Right hindlimb (tissue), 1 donor: ENCODE data around the gene HES1.
"Not testable (repeated sequence)": the region's sequence is repeated elsewhere in the genome, so short reads cannot be mapped to it uniquely, and the experiment has no call there.

Experiments
- DNase-seq: peaks from one replicate; pipeline ENCODE4 v3.0.0-alpha.2; 2018

The HES1 gene

DNA sequence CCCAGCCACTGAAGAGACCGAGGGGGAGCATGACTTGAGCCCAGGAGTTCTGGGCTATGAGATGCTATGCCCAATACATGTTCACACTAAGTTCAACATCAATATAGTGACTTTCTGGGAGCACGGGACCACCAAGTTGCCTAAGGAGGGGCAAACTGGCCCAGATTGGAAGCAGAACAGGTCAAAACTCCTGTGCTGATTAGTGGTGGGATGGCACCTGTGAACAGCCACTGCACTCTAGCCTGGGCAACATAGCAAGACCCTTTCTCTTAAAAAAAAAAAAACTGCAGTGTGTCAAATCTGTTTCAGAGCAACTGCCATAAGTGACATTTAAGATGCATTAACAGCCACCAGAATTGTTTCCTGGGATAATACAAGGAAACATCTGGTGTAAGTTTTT, 9.8 kb downstream of the HES1 start:
- no peak for DNase-seq

DNA sequence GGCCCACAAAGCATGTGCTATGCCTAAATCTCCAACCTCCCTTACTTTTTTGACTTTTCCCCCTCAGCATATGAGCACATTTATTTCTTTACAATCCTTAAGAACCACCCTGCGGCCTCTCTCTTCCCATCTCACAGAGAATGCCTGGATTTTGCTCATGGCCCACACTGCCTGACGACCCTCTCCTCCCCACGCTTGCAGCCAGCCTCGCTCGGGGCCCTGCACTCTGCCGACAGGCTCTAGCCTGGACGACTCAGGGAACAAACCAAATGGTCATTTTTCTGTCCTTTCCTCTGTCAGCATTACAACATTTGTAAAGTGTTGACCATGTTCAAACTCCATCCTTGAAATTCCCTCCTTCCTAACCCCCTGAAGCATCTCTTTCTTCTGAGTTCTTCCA, 11.7 kb downstream of the HES1 start:
- no peak for DNase-seq

DNA sequence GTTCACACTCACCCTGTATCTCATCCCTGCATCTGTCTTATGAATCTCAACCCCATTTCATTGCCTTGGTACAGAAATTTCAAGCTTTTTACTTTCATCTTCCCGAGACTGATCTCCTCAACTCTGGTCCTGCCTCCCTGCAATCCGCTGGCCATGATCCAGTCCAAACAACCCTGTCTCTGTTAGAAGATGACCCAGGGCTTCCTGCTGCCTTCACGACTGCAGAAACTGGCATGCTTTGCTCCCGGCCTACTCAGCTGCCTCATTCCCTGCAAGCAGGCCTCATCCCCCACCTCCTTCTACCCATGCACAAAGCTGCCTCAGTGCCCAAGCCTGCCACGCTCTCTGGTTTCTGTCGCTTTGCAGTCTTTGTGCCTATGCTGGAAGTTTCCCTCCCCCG, 12.4 kb downstream of the HES1 start:
- DNase-seq = no peak

DNA sequence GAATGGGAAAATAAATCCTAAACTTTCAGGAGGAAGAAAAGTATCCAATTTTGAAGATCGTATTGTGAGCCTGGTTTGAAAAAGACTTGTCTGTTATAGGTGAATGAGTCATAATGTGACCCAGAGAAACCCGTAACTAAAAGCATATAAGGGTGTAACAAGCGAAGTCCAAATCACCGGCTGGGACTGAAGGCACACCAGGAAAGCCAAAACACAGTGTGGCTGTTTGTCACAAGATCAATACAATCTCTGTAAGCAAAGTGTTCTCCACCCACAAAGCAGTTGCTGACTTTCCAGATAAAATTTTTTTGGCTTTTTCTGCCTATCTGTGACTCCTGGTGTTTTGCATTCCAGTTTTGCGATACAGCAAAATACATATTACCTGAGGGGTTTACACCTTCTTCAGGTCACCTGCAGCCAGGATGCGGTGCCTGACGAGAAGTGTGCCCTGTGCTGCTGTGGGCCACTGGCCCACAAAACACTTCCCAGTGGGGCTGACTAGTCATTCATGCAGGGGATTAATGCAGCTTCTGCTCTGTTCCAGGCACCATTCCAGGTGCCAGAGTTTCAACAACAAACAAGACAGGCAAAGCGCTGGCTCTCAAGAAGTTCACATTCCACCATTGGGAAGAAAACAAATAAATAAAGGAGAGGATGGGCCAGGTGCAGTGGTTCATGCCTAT, 14.4 kb downstream of the HES1 start:
- no peak for DNase-seq

DNA sequence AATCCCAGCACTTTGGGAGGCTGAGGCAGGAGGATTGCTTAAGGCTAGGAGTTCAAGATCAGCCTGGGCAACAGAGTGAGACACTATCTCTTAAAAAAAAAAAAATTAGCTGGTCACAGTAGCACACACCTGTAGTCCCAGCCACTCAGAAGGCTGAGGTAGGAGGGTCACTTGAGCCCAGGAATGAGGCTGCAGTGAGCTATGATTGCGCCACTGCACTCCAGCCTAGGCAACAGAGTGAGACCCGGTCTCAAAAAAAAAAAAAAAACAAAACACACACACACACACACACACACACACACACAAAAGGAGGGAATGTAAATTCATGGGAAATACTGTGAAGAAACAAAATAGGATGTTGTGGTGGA, 15.0 kb downstream of the HES1 start:
- not testable (repeated sequence) for DNase-seq

DNA sequence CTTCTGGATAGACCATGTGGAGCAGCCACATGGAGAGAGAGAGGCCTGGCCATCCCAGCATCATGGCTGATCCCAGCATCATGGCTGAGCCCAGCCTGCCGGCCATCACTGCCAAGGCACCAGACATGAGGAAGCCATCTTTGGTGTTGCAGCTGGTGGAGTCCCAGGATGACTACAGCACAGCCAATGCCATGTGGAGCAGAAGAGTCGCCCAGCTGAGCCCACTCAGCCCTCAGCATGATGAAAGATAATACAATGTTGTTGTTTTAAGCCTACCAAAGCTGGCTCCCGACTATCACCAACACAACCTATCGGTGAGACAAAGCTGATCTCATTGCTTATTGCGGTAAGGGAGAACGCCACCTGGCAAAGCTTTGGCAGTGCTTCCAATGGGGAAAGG, 18.4 kb downstream of the HES1 start:
- no peak for DNase-seq

DNA sequence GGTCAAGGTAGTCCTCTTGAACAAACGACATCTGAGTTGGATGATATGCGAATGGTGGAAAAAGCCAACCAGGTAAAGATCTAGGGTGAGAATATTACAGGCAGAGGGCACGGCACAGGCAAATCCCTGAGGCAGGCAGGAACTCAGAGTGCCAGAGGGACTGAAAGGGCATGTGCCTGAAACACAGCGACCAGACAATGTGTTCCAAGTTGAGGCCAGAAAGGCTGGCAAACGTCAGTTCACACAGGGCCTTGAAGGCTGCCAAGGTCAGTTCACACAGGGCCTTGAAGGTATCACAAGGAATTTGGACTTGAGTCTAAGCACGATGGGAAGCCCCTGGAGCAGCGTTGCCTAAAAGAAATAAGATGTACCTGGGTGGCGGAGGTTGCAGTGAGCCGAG, 20.1 kb downstream of the HES1 start:
- DNase-seq = no peak

DNA sequence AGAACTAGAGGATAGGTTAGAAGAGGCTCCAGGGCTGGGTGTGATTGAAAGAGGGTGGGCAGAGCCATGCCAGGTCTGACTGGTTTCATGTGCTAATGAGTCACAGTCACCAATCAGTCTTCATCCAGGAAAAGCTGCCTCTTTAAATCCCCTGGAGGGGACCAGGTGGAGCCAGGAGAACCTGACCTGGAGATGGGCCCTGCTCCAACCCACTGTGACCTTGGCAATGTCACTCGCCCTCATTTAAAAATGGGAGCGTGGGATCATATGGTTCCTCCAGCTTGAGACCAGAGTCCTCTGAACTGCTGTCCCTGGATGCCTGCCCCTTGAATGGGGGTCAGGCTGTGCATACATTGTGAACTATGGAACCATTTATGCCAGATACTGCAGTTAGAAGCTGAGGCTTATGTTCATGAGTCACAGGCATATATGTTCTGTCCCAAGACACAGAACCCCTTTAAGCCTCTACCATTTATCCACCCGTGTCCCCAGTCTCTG, 23.0 kb downstream of the HES1 start:
- DNase-seq = no peak

DNA sequence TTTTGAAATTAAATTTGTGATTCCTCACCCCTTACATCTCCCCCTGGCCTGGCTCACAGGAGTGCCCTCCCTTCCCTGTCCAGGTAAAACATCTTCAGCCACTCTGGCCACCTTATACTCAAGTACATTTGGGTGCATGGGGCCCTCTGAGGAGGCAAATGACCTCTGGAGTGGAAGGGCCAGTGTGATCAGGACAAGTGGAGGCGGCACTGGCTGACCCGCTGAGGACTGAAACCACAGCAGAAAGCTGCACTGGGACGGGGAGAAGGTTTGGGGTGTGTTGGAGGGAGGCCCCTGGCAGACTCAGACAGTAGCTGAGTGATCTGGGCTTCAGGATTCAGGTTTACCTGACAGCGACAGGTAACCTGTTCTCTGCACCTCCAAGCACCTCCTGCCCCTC, 24.2 kb downstream of the HES1 start:
- no peak for DNase-seq

DNA sequence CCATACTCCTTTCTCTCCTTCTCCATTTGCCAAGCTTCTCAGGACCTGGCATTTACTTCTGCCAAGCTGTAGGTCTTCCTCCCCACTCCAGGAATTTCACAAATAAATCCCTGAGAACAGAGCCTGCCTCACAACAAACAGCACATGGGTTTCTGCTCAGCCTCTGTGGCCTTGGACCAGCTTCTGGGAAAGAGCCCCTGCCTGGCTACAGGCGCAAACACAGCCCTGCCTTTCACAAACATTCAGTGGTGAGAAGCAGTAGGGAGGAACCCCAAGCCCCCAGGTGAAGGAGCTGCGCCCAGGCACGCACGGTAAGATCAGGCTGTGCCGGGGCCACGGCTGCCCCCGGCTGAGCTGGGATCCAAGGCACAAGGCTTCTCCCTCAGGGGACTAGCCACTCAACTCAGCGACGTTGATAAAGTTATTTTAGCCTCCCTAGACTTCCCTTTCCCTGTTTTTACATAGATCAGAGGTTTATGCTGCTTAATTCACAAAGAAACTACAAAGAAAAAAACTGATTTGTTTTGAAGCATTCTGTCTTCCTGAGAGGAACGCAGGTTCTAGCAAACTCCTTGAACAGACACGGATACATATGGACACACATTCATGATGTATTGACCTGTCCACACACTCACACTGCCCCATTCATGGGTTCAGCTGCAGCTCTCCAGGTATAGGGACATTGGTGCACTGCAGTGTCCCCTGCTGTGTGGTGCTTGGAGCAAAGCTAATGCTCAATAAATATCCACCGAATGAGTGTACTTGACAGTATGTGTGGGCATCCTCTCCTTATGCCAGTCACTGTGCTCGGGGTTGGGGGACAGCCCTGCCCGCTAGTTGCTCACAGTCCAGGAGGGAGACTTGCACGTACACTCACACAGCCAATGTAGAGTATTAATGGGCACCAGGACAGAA, 25.4 kb downstream of the HES1 start:
- peak; percentile 57 for DNase-seq

DNA sequence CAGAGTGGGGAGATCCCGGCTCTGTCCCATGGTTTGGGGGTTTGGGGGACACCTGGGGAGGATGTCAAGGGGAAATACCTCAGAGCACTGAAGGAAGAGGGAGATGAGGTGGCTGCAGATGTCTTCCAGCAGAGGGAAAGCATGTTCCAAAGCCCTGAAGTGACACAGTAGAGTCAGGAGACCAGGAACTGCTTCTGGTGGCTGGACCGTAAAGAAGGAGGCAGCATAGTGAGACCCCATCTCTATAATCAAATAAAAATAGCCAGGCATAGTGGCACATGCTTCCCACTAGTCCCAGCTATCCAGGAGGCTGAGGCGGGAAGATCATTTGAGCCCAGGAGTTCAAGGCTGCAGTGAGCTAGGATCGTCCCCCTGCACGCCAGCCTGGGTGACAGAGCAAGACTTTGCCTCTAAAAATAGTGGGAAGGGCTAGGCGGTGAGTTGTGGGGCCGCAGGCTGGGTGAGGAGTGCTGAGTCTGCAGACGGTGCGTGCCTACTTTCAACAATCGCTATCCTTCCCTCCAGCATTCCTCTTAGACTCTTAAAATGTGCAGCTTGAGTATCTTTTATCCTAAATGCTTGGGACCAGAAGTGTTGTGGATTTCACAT, 26.2 kb downstream of the HES1 start:
- no peak for DNase-seq

DNA sequence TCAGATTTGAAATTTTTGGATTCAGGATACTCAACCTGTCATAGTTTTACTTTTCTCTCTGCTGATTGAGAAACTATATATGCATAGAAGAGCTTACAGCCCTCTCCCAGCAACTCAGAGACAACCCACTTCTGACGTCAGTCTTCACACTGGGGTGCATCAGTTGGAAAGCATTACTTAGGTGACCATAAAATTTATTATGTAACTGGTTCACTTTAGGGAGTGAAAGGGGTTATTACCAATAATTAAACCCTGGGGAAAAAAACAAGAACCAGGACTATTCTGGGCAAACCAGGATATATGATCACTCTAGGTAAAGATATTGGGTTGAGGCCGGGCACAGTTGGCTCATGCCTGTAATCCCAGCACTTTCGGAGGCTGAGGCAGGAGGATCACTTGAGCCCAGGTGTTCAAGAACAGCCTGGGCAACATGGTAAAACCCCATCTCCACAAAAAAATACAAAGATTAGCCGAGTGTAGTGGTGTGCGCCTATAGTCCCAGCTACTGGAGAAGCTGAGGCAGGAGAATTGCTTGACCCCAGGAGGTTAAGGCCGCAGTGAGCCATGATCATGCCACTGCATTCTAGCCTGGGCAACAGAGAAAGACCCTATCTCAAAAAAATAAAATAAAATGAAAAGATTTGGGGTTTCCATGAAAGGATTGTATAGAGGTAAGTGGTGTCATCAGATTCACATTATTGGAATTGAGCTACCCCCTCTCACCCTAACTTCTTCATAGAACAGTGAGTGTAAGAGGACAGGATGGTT, 27.1 kb downstream of the HES1 start:
- DNase-seq = no peak

DNA sequence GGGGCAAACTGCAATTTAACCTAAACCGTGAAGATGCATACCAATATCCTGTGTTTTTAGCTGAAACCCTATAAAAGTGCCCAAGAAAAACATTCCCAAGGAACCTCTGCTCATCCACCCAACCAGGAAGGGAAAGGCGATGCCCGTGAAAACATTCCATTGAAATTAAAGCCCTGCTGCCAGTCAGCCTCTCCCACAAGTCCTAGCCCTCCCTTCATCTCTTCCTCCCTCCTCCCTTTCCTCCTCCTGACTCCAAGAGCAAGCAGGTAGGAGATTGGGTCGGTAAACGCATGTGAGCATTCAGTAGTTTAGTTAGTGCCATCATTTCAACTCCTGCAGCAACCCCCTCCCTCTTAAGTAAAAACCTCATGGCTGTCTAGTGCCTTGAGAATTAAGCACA, 27.7 kb downstream of the HES1 start:
- no peak for DNase-seq

DNA sequence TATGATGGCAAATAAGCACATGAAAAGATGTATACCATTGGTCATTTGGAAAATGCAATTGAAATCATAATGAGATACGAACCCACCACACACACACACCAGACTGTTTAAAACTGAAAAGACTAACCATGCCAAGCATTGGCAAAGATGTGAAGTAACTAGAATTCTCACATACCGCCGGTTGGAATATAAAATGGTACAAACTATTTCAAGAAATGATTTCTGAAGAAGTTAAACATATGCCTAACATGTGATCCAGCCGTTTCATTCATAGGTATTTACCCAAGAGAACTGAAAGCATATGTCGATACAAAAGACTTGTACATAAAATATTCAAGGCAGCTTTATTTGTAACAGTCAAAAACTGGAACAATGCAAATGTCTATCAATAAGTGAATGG, 28.9 kb downstream of the HES1 start:
- no peak for DNase-seq

DNA sequence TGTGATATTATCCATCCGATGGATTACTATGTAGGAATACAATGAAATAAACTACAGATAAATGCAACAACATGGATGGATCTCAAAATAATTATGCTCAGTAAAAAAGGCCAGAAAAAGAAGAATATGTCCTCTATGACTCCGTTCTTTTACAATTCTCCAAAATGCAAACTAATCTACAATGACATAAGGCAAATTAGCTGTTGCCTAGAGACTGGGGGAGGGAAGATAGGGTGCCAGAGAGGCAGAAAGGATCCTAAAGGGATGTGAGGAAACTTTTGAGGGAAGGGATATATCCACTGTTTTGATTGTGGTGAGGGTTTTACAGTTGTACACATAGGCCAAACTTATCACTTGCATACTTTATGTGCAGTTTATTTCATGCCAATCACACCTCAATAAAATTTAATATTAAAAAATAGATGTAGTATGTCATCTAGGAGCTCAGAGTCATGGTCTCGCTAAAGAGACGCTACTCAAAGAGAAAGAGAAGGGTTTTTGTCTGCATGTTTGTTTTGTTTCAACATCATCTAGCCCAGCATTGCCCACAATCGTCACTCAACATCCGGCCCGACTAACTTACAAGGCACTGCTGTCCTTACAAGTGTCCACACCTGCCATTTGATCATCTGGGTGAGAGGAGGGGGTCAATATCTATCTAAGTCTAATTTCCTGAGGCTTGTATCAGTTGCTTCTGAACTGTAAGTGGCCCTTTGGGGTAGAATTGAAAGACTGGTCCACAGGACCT, 29.5 kb downstream of the HES1 start:
- no peak for DNase-seq

DNA sequence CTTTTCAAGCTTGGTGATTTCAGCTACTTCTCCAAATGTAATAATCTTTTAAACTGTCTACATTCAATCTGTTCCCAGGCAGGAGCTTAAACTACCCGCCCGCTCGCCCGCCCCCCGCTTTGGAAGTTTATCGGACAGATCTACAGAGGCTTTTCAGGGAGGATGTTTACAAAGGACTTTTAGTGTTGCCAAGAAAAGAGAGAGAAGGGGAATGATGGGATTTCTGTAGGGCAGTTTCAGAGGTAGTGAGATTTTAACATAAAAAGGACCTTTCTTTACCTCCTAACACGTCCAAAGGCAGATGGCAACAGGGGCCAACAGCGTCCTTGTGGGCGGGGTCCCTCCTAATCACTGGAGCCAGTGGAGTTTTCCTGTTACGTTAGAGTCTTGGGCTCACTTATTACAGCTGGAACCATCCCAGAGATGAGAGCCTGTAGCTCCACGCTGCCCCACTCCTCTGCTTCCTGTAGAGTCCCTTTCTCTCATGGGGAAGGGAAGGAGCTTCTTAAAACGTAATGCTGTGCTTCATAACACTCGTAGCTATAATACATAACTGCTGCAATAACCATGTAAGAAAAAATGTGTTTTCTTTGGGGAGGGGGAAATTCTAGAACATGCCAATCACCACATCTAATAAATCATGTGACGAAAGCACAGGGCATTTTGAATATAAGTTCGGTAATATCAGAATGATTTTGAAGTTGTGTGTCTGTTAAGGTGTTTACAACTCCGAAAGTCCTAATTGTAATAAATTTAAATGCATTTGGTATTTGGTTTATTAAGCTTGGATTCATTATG, 30.9 kb downstream of the HES1 start:
- DNase-seq = peak; percentile 47

DNA sequence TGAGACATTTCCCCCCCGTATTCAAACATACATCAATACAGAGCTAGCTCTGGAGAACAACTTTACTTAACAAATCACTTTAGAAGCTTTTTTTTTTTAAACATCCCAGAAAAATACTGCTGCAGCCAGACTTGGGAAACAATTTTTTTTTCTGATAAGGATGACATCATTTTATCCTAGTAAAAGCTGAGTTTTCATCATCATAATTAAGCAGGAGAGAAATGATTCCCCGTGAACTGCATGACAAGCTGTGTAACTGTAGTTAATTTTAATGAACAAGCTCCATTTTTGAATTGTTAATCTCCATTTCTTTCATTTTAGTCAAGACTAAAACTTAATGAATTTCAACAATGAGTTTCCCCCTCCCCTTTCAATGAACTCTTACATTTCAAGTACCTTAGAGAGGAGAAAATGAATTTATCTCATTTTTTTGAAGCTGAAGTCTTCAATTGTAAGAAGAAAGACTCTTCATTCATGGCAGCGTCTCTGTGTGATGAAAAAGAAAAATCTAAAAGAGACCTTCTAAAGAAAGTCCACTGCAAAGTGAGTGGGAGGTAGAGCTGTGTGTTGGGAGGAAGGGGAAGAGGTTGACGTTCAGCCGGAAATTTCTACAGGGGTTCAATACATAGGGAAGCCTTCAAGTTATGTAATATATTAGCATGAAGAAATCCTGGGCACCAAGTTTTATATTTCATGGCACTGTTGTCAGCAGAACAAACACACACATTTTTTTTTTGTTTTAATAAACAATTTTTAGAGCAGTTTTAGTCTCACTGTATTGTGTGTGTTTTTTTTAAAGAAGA, 31.7 kb downstream of the HES1 start:
- no peak for DNase-seq

DNA sequence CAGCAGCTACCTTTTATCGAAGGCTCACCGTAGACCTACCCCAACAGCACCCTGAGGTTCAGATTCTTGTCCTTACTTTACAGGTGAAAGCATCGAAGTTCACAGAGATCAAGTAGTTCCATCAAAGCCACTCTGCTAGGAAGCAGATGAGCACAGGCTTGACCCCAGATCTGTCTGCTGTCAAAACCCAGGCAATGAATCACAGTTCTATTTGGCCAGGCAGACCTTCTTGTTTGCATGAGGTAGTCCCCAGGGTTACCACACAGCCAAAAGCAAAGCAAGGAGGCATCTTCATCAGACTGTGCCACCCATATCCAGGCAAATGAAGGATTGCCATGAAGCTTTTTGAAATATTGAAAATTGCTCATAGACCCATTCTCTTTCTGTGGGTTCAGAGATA, 33.0 kb downstream of the HES1 start:
- DNase-seq = no peak

DNA sequence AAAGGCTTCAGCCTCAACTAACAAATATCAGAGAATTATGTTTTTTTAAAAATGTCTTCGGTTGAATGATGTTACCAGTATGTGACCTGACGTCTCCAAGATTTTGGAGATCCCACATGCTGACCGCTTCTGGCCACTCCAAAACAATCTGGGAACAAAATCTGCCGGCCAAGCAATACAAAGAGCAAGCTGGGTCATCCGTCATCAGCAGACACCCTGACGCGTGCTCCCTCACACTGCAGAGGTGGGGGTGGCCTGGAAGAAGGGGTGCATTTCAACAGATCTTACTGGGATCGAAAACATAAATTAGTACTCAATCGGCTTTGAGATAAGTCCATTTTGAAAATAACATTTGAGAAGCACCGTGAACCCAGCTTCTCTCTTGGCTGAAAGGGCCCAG, 33.6 kb downstream of the HES1 start:
- DNase-seq = no peak

DNA sequence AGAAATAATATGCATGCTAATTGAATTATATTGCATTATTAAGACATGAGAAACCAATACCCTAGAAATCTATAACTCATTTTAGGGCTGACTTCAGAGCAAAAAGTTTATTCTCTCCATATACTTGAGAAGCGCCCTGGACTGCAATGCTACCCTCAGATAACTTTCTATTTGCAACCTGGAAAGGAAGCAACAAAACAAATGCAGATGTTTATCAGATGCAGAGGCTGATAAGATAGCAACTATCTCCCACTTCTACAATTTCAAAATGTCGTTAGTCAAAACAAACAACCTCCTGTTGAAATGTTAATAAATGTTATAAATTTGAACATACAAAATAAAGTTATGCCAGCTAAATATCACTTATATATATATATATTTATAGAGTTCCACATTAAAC, 34.8 kb downstream of the HES1 start:
- DNase-seq = no peak

DNA sequence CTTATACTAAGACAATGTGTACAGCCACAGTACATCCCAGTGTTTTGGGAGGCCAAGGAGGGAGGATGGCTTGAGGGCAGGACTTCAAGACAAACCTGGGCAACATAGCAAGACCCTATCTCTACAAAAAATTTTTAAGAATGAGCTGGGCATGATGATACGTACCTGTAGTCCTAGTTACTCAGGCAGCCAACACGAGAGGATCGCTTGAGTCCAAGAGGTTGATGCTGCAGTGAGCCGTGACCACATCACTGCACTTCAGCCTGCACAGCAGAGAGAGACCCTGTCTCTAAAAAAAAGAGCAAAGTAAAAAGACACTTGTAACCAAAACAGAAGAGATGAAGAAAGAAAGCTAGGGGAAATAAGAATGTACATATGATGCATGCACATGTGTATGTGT, 38.5 kb downstream of the HES1 start:
- DNase-seq = no peak
